ENCODE results near the gene FFAR1. TPM values are rescaled to one million over a fixed set of nuclear protein-coding genes. Genes with fewer than 3 reads are reported as not detected.

FFAR1 gene
- total and polyA plus RNA-seq, 9 donors = 0.11 to 5.0 (median 1.3) TPM

- no peaks in the 10 kb centered on the region for H3K9me3 ChIP-seq
- H3K4me1 ChIP-seq (ENCODE audit: insufficient read depth) = no peaks in the 10 kb centered on the region
- H3K4me3 ChIP-seq = no peak overlapping the region
- intact Hi-C loops (cut with DNase I) = no loop called here
- no peaks in the 10 kb centered on the region for H3K36me3 ChIP-seq
- TF ChIP-seq POLR2A (IDR thresholded peaks at IDR 0.05) (no peak), CTCF (IDR thresholded peaks at IDR 0.05) (no peak), EP300 (IDR thresholded peaks at IDR 0.05) (no peak)
- no peak overlapping the region for H3K27ac ChIP-seq
- DNase-seq = no peak
- H3K27me3 ChIP-seq = no peaks in the 10 kb centered on the region
- 13 to 23% (median 15%) methylated on average over 1 of the region's 1 CpG for WGBS, 3 donors
Observed at GRCh38 chr19:35379992-35380391, 32.3 kb downstream of the FFAR1 start.

GRCh38 chr19:35380450-35381124 lies 32.9 kb downstream of the FFAR1 start:
- no peak for DNase-seq
- no peaks in the 10 kb centered on the region for H3K27me3 ChIP-seq
- intact Hi-C loops (cut with DNase I) = no loop called here
- 52 to 57% (median 57%) methylated on average over 9 of the region's 9 CpGs for WGBS, 3 donors
- no peak overlapping the region for H3K27ac ChIP-seq
- H3K36me3 ChIP-seq = no peaks in the 10 kb centered on the region
- H3K4me1 ChIP-seq (ENCODE audit: insufficient read depth) = no peaks in the 10 kb centered on the region
- no peaks in the 10 kb centered on the region for H3K9me3 ChIP-seq
- no peak overlapping the region for H3K4me3 ChIP-seq
- TF ChIP-seq CTCF (IDR thresholded peaks at IDR 0.05) = no peak
- TF ChIP-seq POLR2A (IDR thresholded peaks at IDR 0.05) = no peak
- no peak for TF ChIP-seq EP300 (IDR thresholded peaks at IDR 0.05)

GRCh38 chr19:35381318-35381717 lies 33.6 kb downstream of the FFAR1 start:
- no peak overlapping the region for H3K4me3 ChIP-seq
- 72 to 79% (median 73%) methylated on average over 3 of the region's 3 CpGs for WGBS, 3 donors
- H3K27me3 ChIP-seq = no peaks in the 10 kb centered on the region
- no peaks in the 10 kb centered on the region for H3K36me3 ChIP-seq
- DNase-seq = no peak
- no peaks in the 10 kb centered on the region for H3K4me1 ChIP-seq (ENCODE audit: insufficient read depth)
- intact Hi-C loops (cut with DNase I) = no loop called here
- TF ChIP-seq EP300 (IDR thresholded peaks at IDR 0.05) (no peak), CTCF (IDR thresholded peaks at IDR 0.05) (no peak), POLR2A (IDR thresholded peaks at IDR 0.05) (no peak)
- H3K9me3 ChIP-seq = no peaks in the 10 kb centered on the region
- H3K27ac ChIP-seq = no peak overlapping the region

GRCh38 chr19:35381926-35382325 lies 34.2 kb downstream of the FFAR1 start:
- no peaks in the 10 kb centered on the region for H3K27me3 ChIP-seq
- no peaks in the 10 kb centered on the region for H3K4me1 ChIP-seq (ENCODE audit: insufficient read depth)
- no peak overlapping the region for H3K27ac ChIP-seq
- H3K9me3 ChIP-seq = no peaks in the 10 kb centered on the region
- TF ChIP-seq CTCF (IDR thresholded peaks at IDR 0.05) (no peak), POLR2A (IDR thresholded peaks at IDR 0.05) (no peak), EP300 (IDR thresholded peaks at IDR 0.05) (no peak)
- no peaks in the 10 kb centered on the region for H3K36me3 ChIP-seq
- WGBS, 3 donors = 90 to 93% (median 92%) methylated on average over 6 of the region's 6 CpGs
- intact Hi-C loops (cut with DNase I) = no loop called here
- H3K4me3 ChIP-seq = no peak overlapping the region
- DNase-seq = no peak

Data from ovary (tissue), 9 donors.